Endothelial cell of umbilical vein (primary cell): ENCODE data around the gene OR2B6.

ENCODE experiments used
- CTCF ChIP-seq, 2 donors: IDR thresholded peaks; 1 replicate in 1 of 2; 2 replicates in 1 of 2; pipeline ENCODE4 v1.5.1; 2011; ENCODE audit warnings: low read length in 2 of 2, mild to moderate bottlenecking in 2 of 2, moderate library complexity in 2 of 2, control low read depth in 1 of 2, inconsistent platforms in 1 of 2, low read depth in 1 of 2; ENCODE audit not compliant: insufficient read depth in 1 of 2; ENCODE audit errors: extremely low read depth in 1 of 2
- EZH2 ChIP-seq: IDR thresholded peaks from 2 replicates; pipeline ENCODE4 v1.6.1; 2012; ENCODE audit warnings: borderline replicate concordance, low read depth, mild to moderate bottlenecking, moderate library complexity, low read length, inconsistent platforms; ENCODE audit not compliant: severe bottlenecking
- FOS ChIP-seq: IDR thresholded peaks from 2 replicates; pipeline ENCODE4 v1.6.1; 2011; ENCODE audit warnings: mild to moderate bottlenecking, low read length, moderate library complexity, borderline replicate concordance; ENCODE audit not compliant: insufficient read depth
- JUN ChIP-seq: IDR thresholded peaks from 2 replicates; pipeline ENCODE4 v1.6.1; 2011; ENCODE audit warnings: borderline replicate concordance, low read depth; ENCODE audit not compliant: insufficient read length, insufficient read depth
- MYC ChIP-seq: IDR thresholded peaks from one replicate; pipeline ENCODE4 v1.6.1; 2011; ENCODE audit warnings: mild to moderate bottlenecking, low read depth, low read length
- POLR2A ChIP-seq: IDR thresholded peaks from 2 replicates; pipeline ENCODE4 v1.6.1; 2012; ENCODE audit warnings: low read depth, mild to moderate bottlenecking, control low read depth, low read length
- POLR2AphosphoS5 ChIP-seq: IDR thresholded peaks from 2 replicates; pipeline ENCODE4 v1.6.1; 2012; ENCODE audit warnings: low read depth, mild to moderate bottlenecking, control low read depth, low read length, moderate library complexity; ENCODE audit not compliant: insufficient read depth

DNA sequence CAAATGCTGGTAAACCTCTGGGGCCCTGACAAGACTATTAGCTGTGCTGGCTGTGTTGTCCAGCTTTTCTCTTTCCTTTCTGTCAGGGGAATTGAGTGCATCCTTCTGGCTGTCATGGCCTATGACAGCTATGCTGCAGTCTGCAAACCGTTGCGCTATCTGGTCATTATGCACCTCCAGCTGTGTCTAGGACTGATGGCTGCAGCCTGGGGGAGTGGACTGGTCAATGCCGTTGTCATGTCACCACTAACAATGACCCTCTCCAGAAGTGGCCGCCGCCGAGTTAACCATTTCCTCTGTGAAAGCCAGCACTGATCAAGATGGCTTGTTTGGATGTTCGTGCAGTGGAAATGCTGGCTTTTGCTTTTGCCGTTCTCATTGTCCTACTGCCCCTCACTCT is 20.3 kb downstream of the OR2B6 start:
- TF ChIP-seq CTCF (IDR thresholded peaks at IDR 0.05; ENCODE audit: extremely low read depth in 1 of 2, insufficient read depth in 1 of 2, low read depth in 1 of 2, low read length in 2 of 2) (no peak), EZH2 (no peak), POLR2A (no peak), MYC (no peak), POLR2AphosphoS5 (no peak), JUN (no peak), FOS (no peak)
